Activated naive CD8-positive, alpha-beta T cell treated with anti-CD3 and anti-CD28 coated beads, Interleukin-2, amount 50 U/mL, for 24 hours (primary cell): Measurements from ENCODE around the gene SORBS1.

Experiments
- ATAC-seq: fragments of 150-1000 bp; cut with Tn5 transposase; one replicate; pipeline ENCODE4 v1.10.0; 2021
- DNase-seq: peaks from one replicate; pipeline ENCODE4 v3.0.0; 2021
- H3K27ac Mint-ChIP-seq: one replicate; pipeline ENCODE4 v1.8.0; 2021; ENCODE audit warnings: mild to moderate bottlenecking, mixed read lengths
- H3K27me3 Mint-ChIP-seq: one replicate; pipeline ENCODE4 v1.8.0; 2021; ENCODE audit warnings: mixed read lengths
- H3K36me3 Mint-ChIP-seq: one replicate; pipeline ENCODE4 v1.8.0; 2021; ENCODE audit warnings: low read depth, mixed read lengths
- H3K4me1 Mint-ChIP-seq: one replicate; pipeline ENCODE4 v1.8.0; 2021; ENCODE audit warnings: mixed read lengths
- H3K4me3 Mint-ChIP-seq: one replicate; pipeline ENCODE4 v1.8.0; 2021; ENCODE audit warnings: mild to moderate bottlenecking, moderate library complexity, mixed read lengths
- H3K9me3 Mint-ChIP-seq: one replicate; pipeline ENCODE4 v1.8.0; 2021; ENCODE audit warnings: mixed read lengths

Gene SORBS1

DNA sequence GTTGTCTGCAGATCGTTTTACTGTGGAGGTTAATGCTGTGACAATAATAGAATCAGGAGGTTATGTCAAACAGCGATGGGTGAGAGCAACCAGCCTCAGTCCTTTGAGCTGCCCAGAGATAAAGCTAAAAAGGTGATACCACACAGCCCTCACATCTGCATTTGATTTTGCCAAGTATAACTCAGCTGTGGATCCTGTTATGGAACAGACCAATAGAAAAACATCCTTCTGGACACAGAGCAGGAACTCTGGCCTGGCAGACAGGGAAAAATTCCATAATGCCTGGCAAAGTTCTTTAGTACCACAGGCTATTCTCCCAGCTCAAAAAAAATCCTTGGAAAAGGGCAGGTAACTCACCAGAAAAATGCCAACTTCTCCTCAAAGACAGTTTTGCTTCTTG is 183.2 kb downstream of the SORBS1 start:
- H3K4me1 Mint-ChIP-seq = no peaks in the 10 kb centered on the region
- DNase-seq (no peak), ATAC-seq (no peak)
- no peak overlapping the region for H3K4me3 Mint-ChIP-seq
- no peaks in the 10 kb centered on the region for H3K36me3 Mint-ChIP-seq
- H3K9me3 Mint-ChIP-seq = peaks cover 7% of the 10 kb centered on the region
- no peak overlapping the region for H3K27ac Mint-ChIP-seq
- peaks cover 4% of the 10 kb centered on the region for H3K27me3 Mint-ChIP-seq

DNA sequence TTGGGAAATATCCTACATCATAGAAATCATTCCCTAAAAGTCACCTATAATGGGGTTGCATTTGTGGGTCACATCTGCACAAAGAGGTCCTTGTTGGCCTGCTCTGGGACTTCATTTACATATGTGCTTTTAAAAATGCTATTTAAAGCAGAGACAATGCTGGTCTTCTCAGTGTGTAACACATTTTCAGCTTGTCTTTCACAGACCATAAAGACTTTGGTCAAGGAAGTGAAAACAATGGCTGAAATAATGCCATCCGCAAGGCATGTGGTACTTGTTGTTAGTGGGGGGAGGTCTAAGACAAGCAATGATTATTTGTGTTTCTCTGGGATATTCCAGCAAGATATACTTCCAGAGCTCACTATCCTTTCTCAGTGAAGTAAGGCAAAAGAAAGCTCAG is 185.8 kb downstream of the SORBS1 start:
- no peak overlapping the region for H3K27ac Mint-ChIP-seq
- no peaks in the 10 kb centered on the region for H3K4me1 Mint-ChIP-seq
- peaks cover 7% of the 10 kb centered on the region for H3K9me3 Mint-ChIP-seq
- peaks cover 16% of the 10 kb centered on the region for H3K27me3 Mint-ChIP-seq
- ATAC-seq (no peak), DNase-seq (no peak)
- no peaks in the 10 kb centered on the region for H3K36me3 Mint-ChIP-seq
- H3K4me3 Mint-ChIP-seq = no peak overlapping the region

GRCh38 chr10:95374597-95375209 is 186.5 kb downstream of the SORBS1 start:
- Mint-ChIP-seq H3K4me1 (no peaks in the 10 kb centered on the region), H3K9me3 (peaks cover 7% of the 10 kb centered on the region), H3K27ac (no peak overlapping the region), H3K27me3 (peaks cover 19% of the 10 kb centered on the region), H3K36me3 (no peaks in the 10 kb centered on the region), H3K4me3 (no peak overlapping the region)
- DNase-seq (peak; percentile 73), ATAC-seq (peak; percentile 94)

- Mint-ChIP-seq H3K4me3 (no peak overlapping the region), H3K4me1 (no peaks in the 10 kb centered on the region), H3K27ac (no peak overlapping the region), H3K36me3 (no peaks in the 10 kb centered on the region), H3K9me3 (peaks cover 7% of the 10 kb centered on the region), H3K27me3 (peaks cover 20% of the 10 kb centered on the region)
- DNase-seq = no peak
- ATAC-seq = no peak
Observed at GRCh38 chr10:95373660-95374059, 187.5 kb downstream of the SORBS1 start.

DNA sequence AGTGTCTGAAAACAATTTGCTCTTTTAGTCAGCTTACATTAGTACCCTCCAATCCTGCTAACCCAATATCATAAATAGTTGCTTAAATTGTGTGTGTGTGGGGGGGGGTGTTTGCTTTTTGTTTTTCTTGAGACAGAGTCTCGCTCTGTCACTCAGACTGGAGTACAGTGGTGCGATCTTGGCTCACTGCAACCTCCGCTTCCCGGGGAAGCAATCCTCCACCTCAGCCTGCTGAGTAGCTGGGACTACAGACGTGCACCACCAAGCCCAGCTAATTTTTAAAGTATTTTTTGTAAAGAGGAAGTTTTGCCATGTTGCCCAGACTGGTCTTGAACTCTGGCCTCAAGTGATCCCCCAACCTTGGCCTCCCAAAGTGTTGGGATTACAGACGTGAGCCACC is 196.8 kb downstream of the SORBS1 start:
- H3K36me3 Mint-ChIP-seq = no peaks in the 10 kb centered on the region
- H3K27ac Mint-ChIP-seq = no peak overlapping the region
- H3K9me3 Mint-ChIP-seq = no peaks in the 10 kb centered on the region
- ATAC-seq (no peak), DNase-seq (no peak)
- no peaks in the 10 kb centered on the region for H3K4me1 Mint-ChIP-seq
- no peak overlapping the region for H3K4me3 Mint-ChIP-seq
- peaks cover 5% of the 10 kb centered on the region for H3K27me3 Mint-ChIP-seq

GRCh38 chr10:95363303-95363912 is 197.8 kb downstream of the SORBS1 start:
- Mint-ChIP-seq H3K36me3 (no peaks in the 10 kb centered on the region), H3K4me3 (no peak overlapping the region), H3K9me3 (no peaks in the 10 kb centered on the region), H3K27me3 (peaks cover 4% of the 10 kb centered on the region), H3K27ac (no peak overlapping the region), H3K4me1 (no peaks in the 10 kb centered on the region)
- DNase-seq (peak; percentile 34), ATAC-seq (no peak)

- Mint-ChIP-seq H3K9me3 (no peaks in the 10 kb centered on the region), H3K36me3 (no peaks in the 10 kb centered on the region), H3K27me3 (peaks cover 4% of the 10 kb centered on the region), H3K4me3 (no peak overlapping the region), H3K27ac (no peak overlapping the region), H3K4me1 (no peaks in the 10 kb centered on the region)
- no peak for DNase-seq
- ATAC-seq = no peak
Observed at GRCh38 chr10:95360122-95360714, 201.0 kb downstream of the SORBS1 start.

GRCh38 chr10:95359466-95359865 is 201.7 kb downstream of the SORBS1 start:
- Mint-ChIP-seq H3K4me3 (no peak overlapping the region), H3K4me1 (no peaks in the 10 kb centered on the region), H3K27ac (no peak overlapping the region), H3K36me3 (no peaks in the 10 kb centered on the region), H3K27me3 (peaks cover 4% of the 10 kb centered on the region), H3K9me3 (no peaks in the 10 kb centered on the region)
- ATAC-seq (no peak), DNase-seq (no peak)

DNA sequence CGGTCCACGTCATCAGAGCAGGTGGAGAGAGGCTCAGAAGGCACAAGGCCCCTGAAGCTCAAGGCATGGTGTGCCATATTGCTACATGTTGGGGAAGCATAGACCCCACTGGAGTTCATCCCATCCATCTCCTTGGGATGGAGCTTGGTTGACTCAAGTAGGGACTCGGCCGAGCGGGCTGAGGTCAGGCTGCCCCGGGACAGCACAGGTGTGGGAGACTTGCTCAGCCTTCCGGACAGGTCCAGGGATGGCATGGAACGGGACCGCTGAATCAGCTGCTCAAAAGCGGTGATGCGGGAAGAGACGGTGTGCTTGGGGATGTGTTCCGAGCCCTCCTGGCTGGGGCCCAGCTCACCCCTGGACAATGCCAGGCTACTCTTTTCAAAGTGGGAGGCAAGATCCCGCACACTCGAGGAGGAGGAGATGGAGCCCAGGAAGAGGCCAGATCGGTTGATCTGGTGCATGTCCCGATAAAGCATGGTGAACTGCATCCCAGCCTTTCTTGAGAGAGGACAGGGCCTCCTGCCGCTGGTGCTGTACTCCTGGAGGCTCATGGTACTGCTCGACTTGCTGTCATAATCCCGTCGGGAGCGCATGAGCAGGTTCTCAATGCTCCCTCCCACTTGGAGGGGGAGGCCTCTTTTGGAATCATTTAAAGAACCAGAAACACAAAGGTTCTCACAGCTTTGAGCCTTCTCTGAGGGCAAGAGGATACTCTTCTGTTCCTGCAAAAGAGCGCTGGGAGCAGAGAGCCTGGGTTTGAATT is 204.8 kb downstream of the SORBS1 start:
- Mint-ChIP-seq H3K27ac (no peak overlapping the region), H3K27me3 (no peaks in the 10 kb centered on the region), H3K4me3 (no peak overlapping the region), H3K4me1 (no peaks in the 10 kb centered on the region), H3K36me3 (no peaks in the 10 kb centered on the region), H3K9me3 (no peaks in the 10 kb centered on the region)
- ATAC-seq (no peak), DNase-seq (no peak)

DNA sequence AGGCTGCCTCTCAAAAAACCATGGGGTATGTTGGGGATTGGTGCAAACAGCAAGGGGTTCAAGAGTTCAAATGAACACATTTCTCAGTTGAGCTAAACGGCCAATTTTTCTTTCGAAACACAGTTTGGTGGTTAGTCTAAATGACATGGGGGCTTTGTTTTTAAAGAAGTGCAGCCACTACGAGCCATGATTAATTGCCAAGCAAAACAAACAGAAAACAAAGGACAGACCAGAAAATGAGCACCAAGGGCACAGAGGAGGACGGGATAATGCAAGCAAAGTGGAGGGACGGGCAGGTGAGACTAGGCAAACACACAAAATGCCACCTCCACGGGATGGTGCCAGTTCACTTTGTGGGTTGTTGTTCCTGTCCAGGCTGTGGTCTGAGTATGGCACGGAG is 205.9 kb downstream of the SORBS1 start:
- Mint-ChIP-seq H3K27ac (no peak overlapping the region), H3K9me3 (no peaks in the 10 kb centered on the region)

GRCh38 chr10:95354110-95354509 is 207.1 kb downstream of the SORBS1 start:
- Mint-ChIP-seq H3K4me3 (no peak overlapping the region), H3K36me3 (no peaks in the 10 kb centered on the region), H3K4me1 (no peaks in the 10 kb centered on the region), H3K9me3 (no peaks in the 10 kb centered on the region), H3K27ac (no peak overlapping the region), H3K27me3 (no peaks in the 10 kb centered on the region)
- no peak for DNase-seq
- no peak for ATAC-seq

More for the DNA sequence above, 205.9 kb downstream of the SORBS1 start:
- Mint-ChIP-seq H3K4me1 (no peaks in the 10 kb centered on the region), H3K36me3 (no peaks in the 10 kb centered on the region), H3K4me3 (no peak overlapping the region), H3K27me3 (no peaks in the 10 kb centered on the region)
- ATAC-seq = no peak
- no peak for DNase-seq

- H3K36me3 Mint-ChIP-seq = no peaks in the 10 kb centered on the region
- H3K9me3 Mint-ChIP-seq = no peaks in the 10 kb centered on the region
- ATAC-seq (no peak), DNase-seq (no peak)
- no peak overlapping the region for H3K4me3 Mint-ChIP-seq
- no peaks in the 10 kb centered on the region for H3K4me1 Mint-ChIP-seq
- H3K27me3 Mint-ChIP-seq = no peaks in the 10 kb centered on the region
- H3K27ac Mint-ChIP-seq = no peak overlapping the region
Observed at GRCh38 chr10:95353123-95353522, 208.0 kb downstream of the SORBS1 start.

GRCh38 chr10:95352684-95353083 is 208.5 kb downstream of the SORBS1 start:
- Mint-ChIP-seq H3K27ac (no peak overlapping the region), H3K4me3 (no peak overlapping the region), H3K36me3 (no peaks in the 10 kb centered on the region), H3K9me3 (no peaks in the 10 kb centered on the region), H3K4me1 (no peaks in the 10 kb centered on the region), H3K27me3 (no peaks in the 10 kb centered on the region)
- ATAC-seq (no peak), DNase-seq (no peak)

- no peaks in the 10 kb centered on the region for H3K4me1 Mint-ChIP-seq
- no peaks in the 10 kb centered on the region for H3K36me3 Mint-ChIP-seq
- DNase-seq (no peak), ATAC-seq (no peak)
- H3K27ac Mint-ChIP-seq = no peak overlapping the region
- H3K27me3 Mint-ChIP-seq = no peaks in the 10 kb centered on the region
- no peak overlapping the region for H3K4me3 Mint-ChIP-seq
- H3K9me3 Mint-ChIP-seq = no peaks in the 10 kb centered on the region
Observed at GRCh38 chr10:95350830-95351228, 210.3 kb downstream of the SORBS1 start.
